ACC112 (cell line): ENCODE measurements around the gene MYO1H.

Experiments
- H2AFZ ChIP-seq: fragments of 200-600 bp; sonication (generic); one replicate; pipeline ENCODE4 v1.6.0; 2017; ENCODE audit warnings: antibody characterized with exemption, low read length; ENCODE audit not compliant: unreplicated experiment
- H3K27ac ChIP-seq: fragments of 200-600 bp; sonication (generic); 2 replicates; pipeline ENCODE4 v1.5.1; 2014; ENCODE audit warnings: low read depth, mild to moderate bottlenecking, antibody characterized with exemption, low read length, moderate library complexity
- H3K27me3 ChIP-seq: fragments of 200-600 bp; sonication (generic); 2 replicates; pipeline ENCODE4 v1.6.1; 2014; ENCODE audit warnings: mild to moderate bottlenecking, antibody characterized with exemption, low read length, moderate library complexity, mixed read lengths; ENCODE audit not compliant: insufficient read depth
- H3K36me3 ChIP-seq: fragments of 200-600 bp; sonication (generic); 2 replicates; pipeline ENCODE4 v1.6.1; 2016; ENCODE audit warnings: mild to moderate bottlenecking, antibody characterized with exemption, low read length, moderate library complexity, mixed read lengths; ENCODE audit not compliant: insufficient read depth
- H3K4me1 ChIP-seq: fragments of 200-600 bp; sonication (generic); one replicate; pipeline ENCODE4 v1.6.1; 2016; ENCODE audit warnings: low read length, mixed read lengths; ENCODE audit not compliant: insufficient read depth, unreplicated experiment, control insufficient read depth
- H3K4me3 ChIP-seq: fragments of 200-600 bp; sonication (generic); 2 replicates; pipeline ENCODE4 v1.5.1; 2014; ENCODE audit warnings: mild to moderate bottlenecking, low read depth, low read length
- H3K79me2 ChIP-seq: fragments of 200-600 bp; sonication (generic); one replicate; pipeline ENCODE4 v1.6.0; 2016; ENCODE audit warnings: low read length; ENCODE audit not compliant: control insufficient read depth, unreplicated experiment, insufficient read depth

MYO1H gene

DNA sequence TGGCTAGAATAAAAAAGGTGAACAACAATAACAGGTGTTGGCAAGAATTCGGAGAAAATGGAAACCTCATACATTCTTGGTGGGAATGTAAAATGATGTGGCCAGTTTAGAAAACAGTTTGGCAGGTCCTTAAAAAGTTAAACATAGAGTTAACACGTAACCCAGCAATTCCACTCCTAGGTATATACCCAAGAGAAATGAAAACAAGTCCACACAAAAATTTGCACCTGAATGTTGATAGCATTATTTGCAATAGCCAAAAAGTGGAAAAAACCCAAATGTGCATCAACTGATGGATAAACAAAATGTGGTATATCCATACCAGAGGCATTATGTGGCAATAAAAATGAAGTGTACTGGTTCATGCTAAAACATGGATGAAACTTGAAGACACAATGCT, 2.3 kb upstream of the MYO1H start:
- peaks cover 69% of the 10 kb centered on the region for H3K27me3 ChIP-seq
- no peaks in the 10 kb centered on the region for H3K36me3 ChIP-seq
- no peak overlapping the region for H3K4me3 ChIP-seq
- no peaks in the 10 kb centered on the region for H3K79me2 ChIP-seq
- H3K4me1 ChIP-seq = no peaks in the 10 kb centered on the region
- H2AFZ ChIP-seq = no peak overlapping the region
- H3K27ac ChIP-seq = no peak overlapping the region

GRCh38 chr12:109346920-109347319, 780 bp upstream of the MYO1H start:
- Histone ChIP-seq H3K4me1 (no peaks in the 10 kb centered on the region), H3K79me2 (no peaks in the 10 kb centered on the region), H3K4me3 (no peak overlapping the region), H3K36me3 (no peaks in the 10 kb centered on the region), H3K27ac (no peak overlapping the region), H3K27me3 (peaks cover 74% of the 10 kb centered on the region), H2AFZ (no peak overlapping the region)

- Histone ChIP-seq H3K4me3 (no peak overlapping the region), H2AFZ (no peak overlapping the region), H3K27me3 (peaks cover 83% of the 10 kb centered on the region), H3K4me1 (no peaks in the 10 kb centered on the region), H3K79me2 (no peaks in the 10 kb centered on the region), H3K27ac (no peak overlapping the region), H3K36me3 (no peaks in the 10 kb centered on the region)
Measured at GRCh38 chr12:109352184-109352583, 4.5 kb downstream of the MYO1H start.

- Histone ChIP-seq H3K27me3 (peaks cover 78% of the 10 kb centered on the region), H2AFZ (no peak overlapping the region), H3K4me1 (no peaks in the 10 kb centered on the region)
Measured at GRCh38 chr12:109356577-109356976, 8.9 kb downstream of the MYO1H start.

GRCh38 chr12:109357032-109357431, 9.3 kb downstream of the MYO1H start:
- H2AFZ ChIP-seq = no peak overlapping the region
- H3K79me2 ChIP-seq = no peaks in the 10 kb centered on the region
- no peak overlapping the region for H3K27ac ChIP-seq
- no peak overlapping the region for H3K4me3 ChIP-seq
- H3K4me1 ChIP-seq = no peaks in the 10 kb centered on the region
- no peaks in the 10 kb centered on the region for H3K36me3 ChIP-seq
- peaks cover 77% of the 10 kb centered on the region for H3K27me3 ChIP-seq

More at GRCh38 chr12:109356577-109356976, 8.9 kb downstream of the MYO1H start:
- no peak overlapping the region for H3K27ac ChIP-seq
- H3K4me3 ChIP-seq = no peak overlapping the region
- H3K79me2 ChIP-seq = no peaks in the 10 kb centered on the region
- no peaks in the 10 kb centered on the region for H3K36me3 ChIP-seq

DNA sequence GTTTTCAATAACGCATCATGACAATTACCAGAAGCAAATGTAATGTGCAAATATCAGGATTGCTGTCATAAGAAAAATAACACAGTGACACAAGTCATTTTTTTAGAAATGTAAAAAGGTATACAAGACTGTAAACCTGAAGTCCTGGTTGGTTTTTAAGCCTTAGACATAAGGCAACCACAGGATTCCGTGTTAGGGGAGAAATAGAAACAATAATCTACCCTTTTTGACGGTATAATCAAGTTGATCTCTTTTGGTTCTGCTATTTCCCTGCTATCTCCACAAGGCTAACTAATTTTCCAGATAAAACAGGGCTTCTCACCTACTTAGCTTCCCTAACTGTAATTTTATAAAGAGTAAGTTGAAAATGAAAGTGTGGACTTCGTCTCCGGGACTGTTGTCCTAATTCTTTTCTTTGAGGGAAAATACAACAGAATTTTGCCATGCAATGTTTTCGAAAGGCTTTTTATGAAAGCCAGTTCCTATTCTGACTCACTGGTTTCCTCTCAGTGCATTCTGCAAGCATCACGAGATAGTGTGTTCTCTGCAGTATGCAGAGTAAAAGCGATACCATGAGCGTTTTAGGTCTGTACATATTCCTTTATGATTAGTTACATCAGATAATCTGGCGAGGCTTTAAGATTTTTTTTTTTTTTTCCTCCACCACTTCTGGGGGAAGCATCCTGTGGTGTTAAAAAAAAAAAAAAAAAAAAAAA, 10.6 kb downstream of the MYO1H start:
- peak overlapping the region; percentile 71 for H3K4me3 ChIP-seq
- H3K4me1 ChIP-seq = no peaks in the 10 kb centered on the region
- no peaks in the 10 kb centered on the region for H3K36me3 ChIP-seq
- peaks cover 81% of the 10 kb centered on the region for H3K27me3 ChIP-seq
- H3K27ac ChIP-seq = 0 out of 2 replicates have a peak overlapping the region, but pooled peaks have one; percentile 39
- H3K79me2 ChIP-seq = no peaks in the 10 kb centered on the region
- H2AFZ ChIP-seq = peak overlapping the region; percentile 72

DNA sequence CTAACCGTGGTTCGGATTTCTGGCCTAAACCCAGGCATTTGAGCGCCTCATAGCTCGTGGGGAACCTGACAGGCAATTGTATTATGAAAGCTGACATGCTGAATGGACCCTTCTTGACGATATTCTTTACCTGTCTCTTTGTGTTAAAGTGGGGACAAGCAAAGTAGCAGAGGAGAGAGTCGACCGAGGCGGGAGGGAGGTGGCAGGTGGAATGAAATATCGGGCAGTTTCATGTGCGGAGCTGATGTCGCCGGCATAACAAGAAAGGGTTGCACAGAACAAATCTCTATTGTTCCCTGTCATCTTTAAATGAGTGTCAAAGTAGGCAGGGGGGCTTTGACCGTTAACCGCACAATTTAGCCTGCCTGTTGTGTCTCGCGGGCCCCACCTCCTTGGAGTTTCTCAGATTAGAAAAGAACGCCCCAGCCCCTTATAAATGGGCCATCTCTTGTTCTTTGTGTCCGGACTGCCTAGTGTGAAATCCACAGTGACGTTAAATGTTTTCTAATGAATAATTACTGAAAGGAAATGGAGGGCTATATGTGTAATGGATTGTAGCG, 11.5 kb downstream of the MYO1H start:
- no peaks in the 10 kb centered on the region for H3K36me3 ChIP-seq
- no peak overlapping the region for H3K4me3 ChIP-seq
- H3K79me2 ChIP-seq = no peaks in the 10 kb centered on the region
- peaks cover 79% of the 10 kb centered on the region for H3K27me3 ChIP-seq
- no peak overlapping the region for H2AFZ ChIP-seq
- H3K27ac ChIP-seq = no peak overlapping the region
- no peaks in the 10 kb centered on the region for H3K4me1 ChIP-seq

- no peaks in the 10 kb centered on the region for H3K36me3 ChIP-seq
- H3K4me1 ChIP-seq = no peaks in the 10 kb centered on the region
- H3K27ac ChIP-seq = no peak overlapping the region
- H3K79me2 ChIP-seq = no peaks in the 10 kb centered on the region
- H3K4me3 ChIP-seq = no peak overlapping the region
- peaks cover 84% of the 10 kb centered on the region for H3K27me3 ChIP-seq
- H2AFZ ChIP-seq = no peak overlapping the region
Measured at GRCh38 chr12:109369831-109370230, 22.1 kb downstream of the MYO1H start.

DNA sequence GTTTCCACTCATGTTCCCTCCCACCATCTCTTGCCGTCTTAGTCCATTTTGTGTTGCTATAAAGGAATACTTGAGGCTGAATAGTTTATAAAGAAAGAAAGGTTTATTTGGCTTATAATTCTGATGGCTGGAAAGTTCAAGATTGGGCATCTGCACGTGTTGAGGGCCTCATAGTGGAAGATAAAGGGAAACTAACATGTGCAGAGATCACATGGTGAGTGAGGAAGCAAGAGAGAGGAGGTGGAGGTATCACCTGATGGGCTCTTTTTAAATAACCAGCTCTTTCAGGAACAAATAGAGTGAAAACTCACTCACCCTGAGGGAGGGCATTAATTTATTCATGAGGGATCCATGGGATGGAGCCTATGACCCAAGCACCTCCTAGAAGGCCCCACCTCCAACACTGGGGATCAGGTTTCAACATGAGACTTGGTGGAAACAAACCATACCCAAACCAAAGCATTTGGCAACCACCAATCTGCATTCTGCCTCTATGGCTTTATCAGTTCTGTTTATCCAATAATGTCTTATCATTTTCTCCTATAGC, 29.5 kb downstream of the MYO1H start:
- Histone ChIP-seq H3K27ac (no peak overlapping the region), H3K4me3 (no peak overlapping the region), H3K27me3 (peaks cover 72% of the 10 kb centered on the region), H3K4me1 (no peaks in the 10 kb centered on the region), H3K36me3 (no peaks in the 10 kb centered on the region), H3K79me2 (no peaks in the 10 kb centered on the region), H2AFZ (no peak overlapping the region)

DNA sequence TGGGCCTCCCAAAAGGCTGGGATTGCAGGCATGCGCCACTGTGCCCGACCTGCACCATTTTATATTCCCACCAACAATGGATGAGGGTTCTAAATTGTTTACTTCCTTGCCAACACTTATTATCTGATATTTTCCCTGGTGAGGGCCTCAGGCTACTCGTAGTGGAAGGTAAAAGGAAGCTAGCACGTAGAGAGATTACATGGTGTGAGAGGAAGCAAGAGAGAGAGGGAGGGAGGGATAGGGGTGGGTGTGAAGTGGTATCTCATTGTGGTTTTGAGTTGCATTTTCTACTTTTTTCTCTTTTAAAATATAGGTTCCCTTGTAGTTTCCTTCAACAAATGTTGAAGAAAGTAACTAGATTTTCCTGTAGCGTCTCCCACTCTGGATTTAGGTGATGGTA, 30.9 kb downstream of the MYO1H start:
- no peaks in the 10 kb centered on the region for H3K79me2 ChIP-seq
- H3K27me3 ChIP-seq = peaks cover 74% of the 10 kb centered on the region
- no peak overlapping the region for H3K4me3 ChIP-seq
- H3K27ac ChIP-seq = no peak overlapping the region
- H2AFZ ChIP-seq = no peak overlapping the region
- no peaks in the 10 kb centered on the region for H3K4me1 ChIP-seq
- no peaks in the 10 kb centered on the region for H3K36me3 ChIP-seq

GRCh38 chr12:109382031-109382430, 34.3 kb downstream of the MYO1H start:
- Histone ChIP-seq H3K27ac (no peak overlapping the region), H3K4me1 (no peaks in the 10 kb centered on the region), H2AFZ (no peak overlapping the region), H3K4me3 (no peak overlapping the region), H3K36me3 (no peaks in the 10 kb centered on the region), H3K79me2 (no peaks in the 10 kb centered on the region), H3K27me3 (peaks cover 65% of the 10 kb centered on the region)
